GM23248 (cell line): ENCODE data around the gene RNLS.

ENCODE experiments used
- EZH2 ChIP-seq: fragments of 200-600 bp; sonication (generic); IDR thresholded peaks from 2 replicates; pipeline ENCODE4 v1.6.1; 2018; ENCODE audit warnings: antibody characterized with exemption, mild to moderate bottlenecking; ENCODE audit not compliant: insufficient read depth, poor library complexity, severe bottlenecking
- EZH2phosphoT487 ChIP-seq: fragments of 200-600 bp; sonication (generic); IDR thresholded peaks from 2 replicates; pipeline ENCODE4 v1.6.1; 2018; ENCODE audit warnings: antibody characterized with exemption, moderate library complexity, mild to moderate bottlenecking, low read depth; ENCODE audit not compliant: insufficient read depth

- TF ChIP-seq EZH2phosphoT487 = no peak
- no peak for TF ChIP-seq EZH2
Measured at GRCh38 chr10:88499569-88500470, 83.3 kb downstream of the RNLS start.
